ENCODE data around the gene ADISSP. TPM values are rescaled to one million over a fixed set of nuclear protein-coding genes. Genes with fewer than 3 reads are reported as not detected.

Gene ADISSP
- total and polyA plus RNA-seq, 8 donors = 5.0 to 16.0 (median 11.3) TPM

GRCh38 chr20:3775457-3776108, 8.0 kb upstream of the ADISSP start:
- no peak overlapping the region for H3K4me3 ChIP-seq
- WGBS, 2 donors = 72 to 89% methylated on average over 4 of the region's 4 CpGs
- H3K4me1 ChIP-seq = peaks cover 0 to 11% (median 0%) of the 10 kb centered on the region in 3 donors
- no peak for ATAC-seq
- FAIRE-seq = no peak
- TF ChIP-seq CTCF (IDR thresholded peaks at IDR 0.05) = no peak
- H3K9me3 ChIP-seq = no peaks in the 10 kb centered on the region
- H3K27ac ChIP-seq = no peak overlapping the region
- intact Hi-C loops (cut with DNase I) = no loop called here
- DNase-seq = peak in 1 of 6 donors; percentile 7
- no peaks in the 10 kb centered on the region for H3K27me3 ChIP-seq
- no peaks in the 10 kb centered on the region for H3K36me3 ChIP-seq

GRCh38 chr20:3771552-3772058, 4.1 kb upstream of the ADISSP start:
- Histone ChIP-seq H3K9me3 (no peaks in the 10 kb centered on the region), H3K4me1 (peaks cover 0 to 10% (median 8%) of the 10 kb centered on the region in 3 donors), H3K36me3 (no peaks in the 10 kb centered on the region), H3K4me3 (no peak overlapping the region), H3K27me3 (no peaks in the 10 kb centered on the region), H3K27ac (no peak overlapping the region)
- ATAC-seq (no peak), FAIRE-seq (no peak), DNase-seq (no peak)
- intact Hi-C loops (cut with DNase I) = no loop called here
- 70 to 80% methylated on average over 7 of the region's 7 CpGs for WGBS, 2 donors
- no peak for TF ChIP-seq CTCF (IDR thresholded peaks at IDR 0.05)

- H3K9me3 ChIP-seq = no peaks in the 10 kb centered on the region
- no peak for FAIRE-seq
- 3 to 4% methylated on average over 44 to 51 of the region's 51 CpGs for WGBS, 2 donors
- intact Hi-C loops (cut with DNase I) = no loop called here
- peak; percentile 55 to 87 (median 70) for DNase-seq
- TF ChIP-seq CTCF (IDR thresholded peaks at IDR 0.05) = peak in 3 of 4 donors; percentile 11 to 31 (median 13)
- ATAC-seq = peak; percentile 55 to 75 (median 68)
- no peaks in the 10 kb centered on the region for H3K27me3 ChIP-seq
- peak overlapping the region; percentile 48 to 77 (median 59) for H3K4me3 ChIP-seq
- peaks cover 0 to 10% (median 8%) of the 10 kb centered on the region in 3 donors for H3K4me1 ChIP-seq
- peak overlapping the region; percentile 73 to 82 (median 78) for H3K27ac ChIP-seq
- H3K36me3 ChIP-seq = no peaks in the 10 kb centered on the region
Observed at GRCh38 chr20:3768342-3769130, 983 bp upstream of the ADISSP start.

- intact Hi-C loops (cut with DNase I) = no loop called here
- no peak for FAIRE-seq
- H3K27ac ChIP-seq = no peak overlapping the region
- TF ChIP-seq CTCF (IDR thresholded peaks at IDR 0.05) = no peak
- DNase-seq = peak in 1 of 6 donors; percentile 75
- H3K9me3 ChIP-seq = no peaks in the 10 kb centered on the region
- no peaks in the 10 kb centered on the region for H3K27me3 ChIP-seq
- WGBS, 2 donors = 5 to 6% methylated on average over 17 to 21 of the region's 21 CpGs
- no peak for ATAC-seq
- H3K4me3 ChIP-seq = peak overlapping the region; percentile 48 to 77 (median 59)
- H3K4me1 ChIP-seq = peaks cover 0 to 10% (median 8%) of the 10 kb centered on the region in 3 donors
- H3K36me3 ChIP-seq = no peaks in the 10 kb centered on the region
Observed at GRCh38 chr20:3767110-3767426, 485 bp downstream of the ADISSP start.
